K562 (cell line): ENCODE data around the gene ENG. TPM values are rescaled to one million over a fixed set of nuclear protein-coding genes. Genes with fewer than 3 reads are reported as not detected.
A peak's percentile ranks its signal among the peaks of the same experiment; 100 is the strongest.

Experiments used
- ATAC-seq: fragments of 200-7000 bp; cut with Tn5 transposase; 3 replicates; pipeline ENCODE4 v1.9.1; 2020; ENCODE audit warnings: moderate library complexity
- BruUV-seq: library from RNA; stranded (reverse); fragments of 400-500 nt; replicated peaks from 2 replicates; lab custom pipeline; 2021; lab: Mats Ljungman, UMichigan
- CTCF ChIA-PET: fragments of 300-600 bp; formaldehyde crosslinking; extraction: SDS; loops from one replicate; lab custom pipeline; 2021; ENCODE audit warnings: low intra/inter-chr PET ratio; lab: Yijun Ruan, JAX
- POLR2A ChIA-PET: fragments of 300-600, 350-650 bp; sonication (Branson Sonifier 250); formaldehyde crosslinking; extraction: SDS; loops from one replicate; lab custom pipeline; 2021; ENCODE audit warnings: antibody characterized with exemption, inconsistent platforms; lab: Yijun Ruan, JAX
- DNase-seq, 4 experiments: peaks; one replicate each; pipeline versions ENCODE4 v3.0.0 to v3.0.0-alpha.2; 2011 to 2018; ENCODE audit warnings: low spot score in 3 of 4, mixed read lengths in 3 of 4; ENCODE audit errors: extremely low read depth in 1 of 4
- FAIRE-seq: peaks from 2 replicates; lab custom pipeline; 2011; peaks lifted over from hg19 to GRCh38; lab: Jason Lieb, UNC
- H2AFZ ChIP-seq: 2 replicates; pipeline ENCODE4 v1.6.0; 2011; ENCODE audit warnings: low read depth, low read length, control low read depth, inconsistent platforms
- H3K27ac ChIP-seq: fragments of 200-600 bp; 3 replicates; pipeline ENCODE4 v1.8.0; 2011; ENCODE audit warnings: low read depth, mild to moderate bottlenecking, control low read depth, inconsistent platforms, low read length, moderate library complexity, mixed read lengths; ENCODE audit errors: extremely low read depth
- H3K27me3 ChIP-seq, 2 experiments: fragments of 300-600 bp in 1 of 2; 2 replicates in 1 of 2; 3 replicates in 1 of 2; pipeline versions ENCODE4 v1.6.0 to v1.8.0; 2011; ENCODE audit warnings: inconsistent platforms in 2 of 2, low read length in 2 of 2, mild to moderate bottlenecking in 1 of 2, mixed read lengths in 1 of 2, moderate library complexity in 1 of 2; ENCODE audit not compliant: control insufficient read depth in 2 of 2, insufficient read depth in 2 of 2
- H3K36me3 ChIP-seq: fragments of 300-600 bp; 3 replicates; pipeline ENCODE4 v1.8.0; 2011; ENCODE audit warnings: mild to moderate bottlenecking, low read length, inconsistent platforms; ENCODE audit not compliant: control insufficient read depth, insufficient read depth
- H3K4me1 ChIP-seq, 2 experiments: fragments of 200-600 bp in 1 of 2; replicated peaks in 1 of 2; 2 replicates in 1 of 2; 3 replicates in 1 of 2; pipeline versions ENCODE4 v1.5.1 to v1.8.0; 2011; ENCODE audit warnings: inconsistent platforms in 2 of 2, low read length in 2 of 2, mild to moderate bottlenecking in 1 of 2, mixed read lengths in 1 of 2, moderate library complexity in 1 of 2; ENCODE audit not compliant: control insufficient read depth in 2 of 2, insufficient read depth in 2 of 2
- H3K4me2 ChIP-seq: 2 replicates; pipeline ENCODE4 v1.6.1; 2011; ENCODE audit warnings: low read length, control low read depth, inconsistent platforms, mixed read lengths; ENCODE audit not compliant: insufficient read depth
- H3K4me3 ChIP-seq: fragments of 200-600 bp; sonication (generic), shearing (Covaris generic); 2 replicates; pipeline ENCODE4 v1.5.1; 2016; ENCODE audit warnings: control low read depth, inconsistent platforms
- H3K79me2 ChIP-seq: fragments of 200-600 bp; 3 replicates; pipeline ENCODE4 v1.8.0; 2011; ENCODE audit warnings: low read length, inconsistent platforms; ENCODE audit not compliant: control insufficient read depth, insufficient read depth
- H3K9ac ChIP-seq, 2 experiments: 2 replicates each; pipeline versions ENCODE4 v1.6.0 to v1.6.1; 2011; ENCODE audit warnings: low read depth in 2 of 2, low read length in 2 of 2, control low read depth in 1 of 2, inconsistent platforms in 1 of 2, mild to moderate bottlenecking in 1 of 2, mixed read lengths in 1 of 2; ENCODE audit not compliant: insufficient read depth in 1 of 2
- H3K9me1 ChIP-seq: one replicate; pipeline ENCODE4 v1.6.0; 2011; ENCODE audit warnings: inconsistent platforms, mild to moderate bottlenecking, low read length, moderate library complexity; ENCODE audit not compliant: control insufficient read depth, insufficient read depth
- H3K9me3 ChIP-seq: replicated peaks from 2 replicates; pipeline ENCODE4 v1.5.1; 2011; ENCODE audit warnings: low read depth, low read length, inconsistent platforms; ENCODE audit not compliant: control insufficient read depth, insufficient read depth
- H4K20me1 ChIP-seq: replicated peaks from 2 replicates; pipeline ENCODE4 v1.6.1; 2011; ENCODE audit warnings: low read length, inconsistent platforms, mixed read lengths; ENCODE audit not compliant: control insufficient read depth, insufficient read depth
- CTBP1 ChIP-seq: fragments of 450-650 bp; IDR thresholded peaks from 2 replicates; pipeline ENCODE4 v1.6.1; 2016; ENCODE audit warnings: borderline replicate concordance
- ILK ChIP-seq: fragments of 450-650 bp; IDR thresholded peaks from 2 replicates; pipeline ENCODE4 v1.6.1; 2016; ENCODE audit warnings: missing genetic modification characterization, low read depth, mild to moderate bottlenecking, missing compliant biosample characterization, moderate library complexity, borderline replicate concordance
- NFIC ChIP-seq: fragments of 450-650 bp; IDR thresholded peaks from 2 replicates; pipeline ENCODE4 v1.6.1; 2017; ENCODE audit warnings: mild to moderate bottlenecking, inconsistent platforms
- NFXL1 ChIP-seq: fragments of 450-650 bp; formaldehyde crosslinking; IDR thresholded peaks from 2 replicates; pipeline ENCODE4 v1.4.0; 2021; ENCODE audit warnings: mild to moderate bottlenecking
- NRF1 ChIP-seq, 2 experiments: fragments of 450-650 bp; IDR thresholded peaks in 1 of 2; conservative IDR thresholded peaks in 1 of 2; 2 replicates each; pipeline ENCODE4 v1.6.1; 2014; ENCODE audit warnings: mild to moderate bottlenecking in 2 of 2
- PHF8 ChIP-seq: fragments of 200-600 bp; sonication (generic); IDR thresholded peaks from 2 replicates; pipeline ENCODE4 v1.6.1; 2012; ENCODE audit warnings: mixed run types, mild to moderate bottlenecking, inconsistent platforms, low read length, moderate library complexity, borderline replicate concordance
- RB1 ChIP-seq: fragments of 450-650 bp; IDR thresholded peaks from 2 replicates; pipeline ENCODE4 v1.6.1; 2017; ENCODE audit warnings: low read depth, mild to moderate bottlenecking
- RBM25 ChIP-seq: fragments of 200-400 bp; formaldehyde crosslinking; IDR thresholded peaks from 2 replicates; pipeline ENCODE4 v1.6.1; 2018; ENCODE audit warnings: low read length, low read depth, moderate library complexity; ENCODE audit not compliant: severe bottlenecking
- ZBTB7A ChIP-seq: IDR thresholded peaks from 2 replicates; pipeline ENCODE4 v1.6.1; 2011; ENCODE audit warnings: low read depth, mild to moderate bottlenecking, low read length, moderate library complexity, borderline replicate concordance; ENCODE audit not compliant: control insufficient read depth
- ZNF316 ChIP-seq: fragments of 450-650 bp; IDR thresholded peaks from 2 replicates; pipeline ENCODE4 v1.6.1; 2016
- ZNF668 ChIP-seq: fragments of 250-450 bp; sonication (Bioruptor Pico); IDR thresholded peaks from 2 replicates; pipeline ENCODE4 v1.8.0; 2022; ENCODE audit warnings: mild to moderate bottlenecking, inconsistent platforms
- WGBS: fragments of 100-300 bp; shearing (Covaris generic); methylation state at CpG from one replicate; pipeline ENCODE4 v1.1.6; 2016; ENCODE audit warnings: low coverage, mixed read lengths; ENCODE audit not compliant: insufficient coverage; ENCODE audit errors: missing lambda C conversion rate; 5-methylcytosine and 5-hydroxymethylcytosine counted together
- in situ Hi-C: fragments of 300-500 bp; cut with MboI; formaldehyde crosslinking; loops from 4 replicates; pipeline ENCODE4 v1.15.0; 2018; ENCODE audit warnings: inconsistent platforms, mixed read lengths
- intact Hi-C: fragments of 100-400 bp; cut with micrococcal nuclease; formaldehyde crosslinking; loops from 2 replicates; pipeline ENCODE4 v1.14.2; 2022
- polyA plus RNA-seq, 8 experiments: library from polyadenylated mRNA; depleted of rRNA in 4 of 8; stranded (reverse) in 5 of 8; unstranded in 3 of 8; fragments of >200 nt; fragmentation: Nextera tagmentation in 2 of 8; fragmentation: Illumina TruSeq in 1 of 8; extraction: Ambion mirVana in 2 of 8; extraction: Trizol in 1 of 8; gene quantifications; 2 replicates each; pipeline versions ENCODE4 v1.2.1 to v1.2.3, GENCODE V29; 2011 to 2014; ENCODE audit warnings: inconsistent platforms in 1 of 8, missing spikeins in 1 of 8
- total RNA-seq, 7 experiments: library from RNA; depleted of rRNA in 6 of 7; stranded (reverse); fragments of >200 nt in 6 of 7; fragmentation: Illumina TruSeq in 2 of 7; extraction: Trizol in 2 of 7; gene quantifications; 2 replicates each; pipeline versions ENCODE4 v1.2.1 to v1.2.3, GENCODE V29; 2011 to 2021; ENCODE audit warnings: low replicate concordance in 1 of 7
- TF ChIP-seq, protein P1 (sequence below): fragments of 250-450 bp; sonication (Bioruptor Pico); IDR thresholded peaks from 2 replicates; pipeline ENCODE4 v1.5.0; 2022; ENCODE audit warnings: mild to moderate bottlenecking

ENG gene
- total and polyA plus RNA-seq, 9 of the 15 experiments (the other 6 are each of a cell fraction or from before 2014, with no cell fraction given), result 0.04 to 0.40 (median 0.14) TPM; not detected in 1

DNA sequence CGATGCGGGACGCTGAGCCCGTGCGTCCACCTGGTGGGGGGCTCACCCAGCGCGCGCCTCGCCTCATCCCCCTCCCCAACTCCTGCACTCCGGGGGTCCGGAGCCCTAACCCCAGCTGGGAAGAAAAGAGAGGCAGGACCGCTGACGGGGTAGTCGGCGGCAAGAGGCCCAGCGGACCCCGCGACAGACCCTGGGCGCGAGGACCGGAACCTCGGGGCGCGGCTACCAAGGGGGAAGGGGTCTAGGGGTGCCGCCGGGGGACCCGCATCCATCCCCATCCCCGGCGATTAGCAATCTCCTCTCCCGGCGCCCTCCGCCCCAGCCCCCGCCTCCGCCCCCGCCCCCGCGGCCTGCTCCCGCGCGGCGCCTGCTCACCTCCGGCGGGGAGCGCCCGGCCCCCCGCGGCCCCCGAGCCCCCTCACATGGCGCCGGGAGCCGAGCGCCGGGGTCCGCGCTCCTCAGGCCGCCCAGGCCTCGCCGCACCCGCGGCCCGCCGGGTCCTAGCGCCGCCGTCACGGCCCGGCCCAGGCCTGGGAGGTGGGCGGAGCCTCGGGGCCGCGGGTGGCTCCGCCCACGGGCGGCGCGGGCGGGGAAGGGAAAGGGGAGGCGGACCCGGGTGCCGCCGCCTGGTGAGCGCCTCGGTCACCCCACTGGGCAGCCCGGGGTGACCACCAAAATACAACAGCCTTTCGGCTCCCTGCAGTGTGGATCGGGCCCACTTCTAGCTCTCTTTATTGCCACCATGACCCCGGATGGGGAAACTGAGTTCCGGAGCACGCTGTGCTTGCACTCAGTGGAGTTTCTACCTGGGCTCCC, 44.9 kb upstream of the ENG start, which contains the start of gene ST6GALNAC6 (continued):
- TF ChIP-seq NFXL1 (CRISPR knock-in tag), result no peak
- TF ChIP-seq, protein P1, sequence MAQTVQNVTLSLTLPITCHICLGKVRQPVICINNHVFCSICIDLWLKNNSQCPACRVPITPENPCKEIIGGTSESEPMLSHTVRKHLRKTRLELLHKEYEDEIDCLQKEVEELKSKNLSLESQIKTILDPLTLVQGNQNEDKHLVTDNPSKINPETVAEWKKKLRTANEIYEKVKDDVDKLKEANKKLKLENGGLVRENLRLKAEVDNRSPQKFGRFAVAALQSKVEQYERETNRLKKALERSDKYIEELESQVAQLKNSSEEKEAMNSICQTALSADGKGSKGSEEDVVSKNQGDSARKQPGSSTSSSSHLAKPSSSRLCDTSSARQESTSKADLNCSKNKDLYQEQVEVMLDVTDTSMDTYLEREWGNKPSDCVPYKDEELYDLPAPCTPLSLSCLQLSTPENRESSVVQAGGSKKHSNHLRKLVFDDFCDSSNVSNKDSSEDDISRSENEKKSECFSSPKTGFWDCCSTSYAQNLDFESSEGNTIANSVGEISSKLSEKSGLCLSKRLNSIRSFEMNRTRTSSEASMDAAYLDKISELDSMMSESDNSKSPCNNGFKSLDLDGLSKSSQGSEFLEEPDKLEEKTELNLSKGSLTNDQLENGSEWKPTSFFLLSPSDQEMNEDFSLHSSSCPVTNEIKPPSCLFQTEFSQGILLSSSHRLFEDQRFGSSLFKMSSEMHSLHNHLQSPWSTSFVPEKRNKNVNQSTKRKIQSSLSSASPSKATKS (CRISPR knock-in tag), result no peak
- TF ChIP-seq RBM25, result peak; percentile 17
- peak; percentile 55; the same call in 1 of the 2 replicates for TF ChIP-seq PHF8
- TF ChIP-seq ZBTB7A, result peak; percentile 98
- TF ChIP-seq, all 486 proteins: peak for 38

DNA sequence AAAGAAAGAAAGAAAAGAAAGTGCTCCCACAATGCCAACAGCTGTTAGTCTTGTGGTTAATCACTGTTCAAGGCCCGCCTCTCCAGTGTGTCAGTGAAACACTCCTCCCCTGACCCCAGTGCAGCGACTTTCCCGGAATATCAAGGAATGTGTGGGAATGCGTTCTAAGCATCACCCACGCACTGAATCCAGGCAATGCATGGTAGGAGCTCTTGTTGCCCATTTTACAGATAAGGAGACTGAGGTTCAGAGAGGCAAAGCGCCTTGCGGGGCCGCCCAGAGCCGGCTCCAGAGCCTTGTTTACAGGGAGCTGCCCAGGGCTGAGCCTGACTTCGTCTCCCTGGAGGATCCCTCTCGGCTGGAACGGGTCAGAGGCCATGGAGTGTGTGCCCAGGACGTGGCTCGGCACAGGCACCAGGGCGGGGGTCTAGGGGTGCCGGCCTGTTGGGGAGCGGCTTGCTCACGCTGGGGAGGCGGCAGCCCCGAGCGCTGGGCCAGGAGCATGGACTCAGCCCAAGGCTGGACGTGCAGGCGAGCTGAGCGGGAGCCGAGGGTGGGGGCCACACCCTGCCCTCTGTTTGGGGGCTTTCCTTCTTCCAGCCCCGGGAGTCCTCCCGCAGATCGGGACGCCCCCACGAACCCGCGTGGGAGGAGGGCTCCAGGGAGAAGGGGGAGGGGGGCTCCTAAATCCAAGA, 44.1 kb upstream of the ENG start:
- no TSS peak for BruUV-seq
- peaks cover 13 to 51% of the 10 kb centered on the region in 2 experiments for H3K4me1 ChIP-seq
- peak overlapping the region; percentile 74 to 95 for H3K9ac ChIP-seq
- H3K27ac ChIP-seq, result peak overlapping the region; percentile 81
- H3K4me2 ChIP-seq, result peak overlapping the region; percentile 82
- intact Hi-C loops (no loop called here), in situ Hi-C loops (no loop called here)
- H3K79me2 ChIP-seq, result peaks cover 27% of the 10 kb centered on the region
- FAIRE-seq (peak; percentile 67), DNase-seq (peak; percentile 60 to 75 (median 69)), ATAC-seq (peak; percentile 74)
- H2AFZ ChIP-seq, result peak overlapping the region; percentile 16
- ChIA-PET CTCF (no interaction called here), POLR2A (interaction anchor here (0.6 to 2.9 kb wide), 8 partner anchors 9 to 290 kb away, joined by 3 to 12 read pairs (median 4); partner anchors contain the start of gene ST6GALNAC4)
- H3K9me3 ChIP-seq, result no peaks in the 10 kb centered on the region
- 6% methylated on average over 32 of the region's 32 CpGs for WGBS
- H3K36me3 ChIP-seq, result peaks cover 35% of the 10 kb centered on the region
- peak overlapping the region; percentile 93 for H3K4me3 ChIP-seq
- H4K20me1 ChIP-seq, result no peaks in the 10 kb centered on the region; the same call in 1 of the 2 replicates
- no peaks in the 10 kb centered on the region for H3K27me3 ChIP-seq
- no peaks in the 10 kb centered on the region for H3K9me1 ChIP-seq
- TF ChIP-seq NFIC, result 0 out of 2 replicates have a peak, but pooled peaks have one; percentile 13
- TF ChIP-seq ZNF668, result no peak
- no peak for TF ChIP-seq ILK
- 0 out of 4 replicates have a peak, but pooled peaks of 1 of the 2 experiments have one; percentile 29 for TF ChIP-seq NRF1 (conservative IDR thresholded peaks at IDR 0.05 in 1 of 2, IDR thresholded peaks at IDR 0.05 in 1 of 2)
- TF ChIP-seq ZNF316, result peak; percentile 46
- TF ChIP-seq RB1, result 0 out of 2 replicates have a peak, but pooled peaks have one; percentile 10
- TF ChIP-seq CTBP1, result peak; percentile 21; the same call in 1 of the 2 replicates
